GM21619 (cell line): ENCODE results near the gene ST6GALNAC4.
"Not testable (repeated sequence)": the region's sequence is repeated elsewhere in the genome, so short reads cannot be mapped to it uniquely, and the experiment has no call there.

ENCODE experiments used
- ATAC-seq: cut with Tn5 transposase; IDR thresholded peaks from one replicate; pipeline ENCODE4 v1.9.1; 2021; ENCODE audit not compliant: unreplicated experiment

Gene ST6GALNAC4

GRCh38 chr9:127895811-127896210, 21.0 kb downstream of the ST6GALNAC4 start:
- no peak for ATAC-seq

GRCh38 chr9:127893392-127893791, 23.4 kb downstream of the ST6GALNAC4 start:
- no peak for ATAC-seq

- ATAC-seq, result no peak
Observed at GRCh38 chr9:127892831-127893230, 24.0 kb downstream of the ST6GALNAC4 start.

GRCh38 chr9:127890053-127890452, 26.8 kb downstream of the ST6GALNAC4 start:
- ATAC-seq, result no peak

- ATAC-seq, result no peak
Observed at GRCh38 chr9:127887792-127888191, 29.0 kb downstream of the ST6GALNAC4 start.

- ATAC-seq, result no peak
Observed at GRCh38 chr9:127886401-127886972, 30.4 kb downstream of the ST6GALNAC4 start.

GRCh38 chr9:127885508-127886281, 31.1 kb downstream of the ST6GALNAC4 start:
- no peak for ATAC-seq

GRCh38 chr9:127884976-127885490, 31.8 kb downstream of the ST6GALNAC4 start:
- no peak for ATAC-seq

- no peak for ATAC-seq
Observed at GRCh38 chr9:127884427-127884911, 32.4 kb downstream of the ST6GALNAC4 start.

GRCh38 chr9:127883959-127884358, 32.9 kb downstream of the ST6GALNAC4 start:
- ATAC-seq, result no peak

- ATAC-seq, result not testable (repeated sequence)
Observed at GRCh38 chr9:127881715-127882114, 35.1 kb downstream of the ST6GALNAC4 start.

GRCh38 chr9:127880143-127880542, 36.7 kb downstream of the ST6GALNAC4 start:
- ATAC-seq, result no peak

- ATAC-seq, result no peak
Observed at GRCh38 chr9:127878652-127879390, 38.0 kb downstream of the ST6GALNAC4 start.

- no peak for ATAC-seq
Observed at GRCh38 chr9:127878001-127878651, 38.7 kb downstream of the ST6GALNAC4 start.

- no peak for ATAC-seq
Observed at GRCh38 chr9:127877566-127877998, 39.3 kb downstream of the ST6GALNAC4 start, which contains the start of gene AK1. AK1 (minus strand) TSS chr9:127877675; CDS start chr9:127874617, 3,058 bp downstream.

- ATAC-seq, result no peak
Observed at GRCh38 chr9:127876764-127877562, 39.9 kb downstream of the ST6GALNAC4 start.

- ATAC-seq, result no peak
Observed at GRCh38 chr9:127876026-127876763, 40.6 kb downstream of the ST6GALNAC4 start.

GRCh38 chr9:127875306-127875966, 41.4 kb downstream of the ST6GALNAC4 start:
- ATAC-seq, result no peak
